Effector memory CD4-positive, alpha-beta T cell (primary cell): ENCODE results near the gene CLIP4.

Source experiments
- DNase-seq, 3 donors: peaks; one replicate each; pipeline ENCODE4 v3.0.0-alpha.2; 2020
- H3K27ac ChIP-seq: 2 replicates; pipeline ENCODE4 v1.7.0; 2013; ENCODE audit warnings: mild to moderate bottlenecking, low read length, moderate library complexity; ENCODE audit not compliant: insufficient read depth, poor library complexity, severe bottlenecking
- H3K27me3 ChIP-seq: replicated peaks from 2 replicates; pipeline ENCODE4 v1.7.0; 2013; ENCODE audit warnings: mild to moderate bottlenecking, low read length; ENCODE audit not compliant: insufficient read depth, control insufficient read depth, poor library complexity, severe bottlenecking
- H3K36me3 ChIP-seq: 2 replicates; pipeline ENCODE4 v1.7.0; 2013; ENCODE audit warnings: mild to moderate bottlenecking, low read length, moderate library complexity; ENCODE audit not compliant: control insufficient read depth, insufficient read depth
- H3K4me1 ChIP-seq: 2 replicates; pipeline ENCODE4 v1.7.0; 2013; ENCODE audit warnings: low read length, mild to moderate bottlenecking; ENCODE audit not compliant: control insufficient read depth, insufficient read depth, poor library complexity, severe bottlenecking
- H3K4me3 ChIP-seq: 2 replicates; pipeline ENCODE4 v1.7.0; 2013; ENCODE audit warnings: low read length, low read depth, mild to moderate bottlenecking; ENCODE audit not compliant: insufficient read depth, poor library complexity, severe bottlenecking
- H3K9me3 ChIP-seq: 2 replicates; pipeline ENCODE4 v1.7.0; 2013; ENCODE audit warnings: mild to moderate bottlenecking, low read length, moderate library complexity; ENCODE audit not compliant: control insufficient read depth
- total RNA-seq, 3 donors: gene quantifications; one replicate each; lab custom pipeline; 2026; lab: John Stamatoyannopoulos, UW

The CLIP4 gene, protein sequence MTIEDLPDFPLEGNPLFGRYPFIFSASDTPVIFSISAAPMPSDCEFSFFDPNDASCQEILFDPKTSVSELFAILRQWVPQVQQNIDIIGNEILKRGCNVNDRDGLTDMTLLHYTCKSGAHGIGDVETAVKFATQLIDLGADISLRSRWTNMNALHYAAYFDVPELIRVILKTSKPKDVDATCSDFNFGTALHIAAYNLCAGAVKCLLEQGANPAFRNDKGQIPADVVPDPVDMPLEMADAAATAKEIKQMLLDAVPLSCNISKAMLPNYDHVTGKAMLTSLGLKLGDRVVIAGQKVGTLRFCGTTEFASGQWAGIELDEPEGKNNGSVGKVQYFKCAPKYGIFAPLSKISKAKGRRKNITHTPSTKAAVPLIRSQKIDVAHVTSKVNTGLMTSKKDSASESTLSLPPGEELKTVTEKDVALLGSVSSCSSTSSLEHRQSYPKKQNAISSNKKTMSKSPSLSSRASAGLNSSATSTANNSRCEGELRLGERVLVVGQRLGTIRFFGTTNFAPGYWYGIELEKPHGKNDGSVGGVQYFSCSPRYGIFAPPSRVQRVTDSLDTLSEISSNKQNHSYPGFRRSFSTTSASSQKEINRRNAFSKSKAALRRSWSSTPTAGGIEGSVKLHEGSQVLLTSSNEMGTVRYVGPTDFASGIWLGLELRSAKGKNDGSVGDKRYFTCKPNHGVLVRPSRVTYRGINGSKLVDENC
- 66.4 to 76.9 (median 70.7) reads per million in 3 donors for total RNA-seq

- no peaks in the 10 kb centered on the region for H3K36me3 ChIP-seq
- H3K4me3 ChIP-seq, result peak within 1 kb of the TSS; percentile 64
- peak within 1 kb of the TSS; percentile 87 for H3K27ac ChIP-seq
- H3K27me3 ChIP-seq, result no peaks in the 10 kb centered on the region
- peaks cover 16% of the 10 kb centered on the region for H3K4me1 ChIP-seq
- no peaks in the 10 kb centered on the region for H3K9me3 ChIP-seq
- DNase-seq, result peak; percentile 56 to 63 (median 62)
These were observed at the start of gene CLIP4 for GRCh38 chr2:29114946-29115609. TSS of gene CLIP4 (plus strand) at chr2:29115415. CDS start at chr2:29121389, 5,974 bp downstream.

DNA sequence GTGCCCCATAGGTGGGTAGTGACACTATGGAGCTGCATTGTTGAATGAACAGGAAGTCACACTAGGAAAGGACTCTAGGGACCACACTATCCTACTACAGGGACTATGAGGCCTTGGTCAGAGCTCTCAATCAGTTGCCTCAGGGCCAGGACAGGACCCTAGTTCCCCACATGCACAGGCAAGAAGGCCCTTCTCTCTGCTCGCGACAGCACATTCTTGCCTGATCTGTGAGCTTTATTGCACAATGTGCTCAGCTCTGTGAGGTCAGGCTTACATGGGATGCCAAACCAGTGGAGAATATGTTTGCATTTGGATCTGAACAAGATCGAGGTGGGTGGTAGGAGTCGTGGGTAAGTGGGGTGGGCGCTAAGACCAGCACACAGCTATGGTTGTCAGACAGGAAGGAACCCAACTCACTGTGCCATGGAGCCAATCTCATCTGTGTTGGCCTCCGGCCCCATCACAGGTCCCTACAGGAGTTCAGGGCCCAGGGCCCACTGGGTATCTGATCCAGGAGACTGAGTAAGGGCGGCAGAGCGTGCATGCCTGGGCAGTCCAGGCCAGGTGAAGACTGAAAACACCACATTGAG lies 48.8 kb upstream of the CLIP4 start:
- Histone ChIP-seq H3K36me3 (no peaks in the 10 kb centered on the region), H3K4me1 (no peaks in the 10 kb centered on the region), H3K9me3 (no peaks in the 10 kb centered on the region), H3K27me3 (no peaks in the 10 kb centered on the region), H3K27ac (no peak overlapping the region), H3K4me3 (no peak overlapping the region)
- DNase-seq, result no peak

DNA sequence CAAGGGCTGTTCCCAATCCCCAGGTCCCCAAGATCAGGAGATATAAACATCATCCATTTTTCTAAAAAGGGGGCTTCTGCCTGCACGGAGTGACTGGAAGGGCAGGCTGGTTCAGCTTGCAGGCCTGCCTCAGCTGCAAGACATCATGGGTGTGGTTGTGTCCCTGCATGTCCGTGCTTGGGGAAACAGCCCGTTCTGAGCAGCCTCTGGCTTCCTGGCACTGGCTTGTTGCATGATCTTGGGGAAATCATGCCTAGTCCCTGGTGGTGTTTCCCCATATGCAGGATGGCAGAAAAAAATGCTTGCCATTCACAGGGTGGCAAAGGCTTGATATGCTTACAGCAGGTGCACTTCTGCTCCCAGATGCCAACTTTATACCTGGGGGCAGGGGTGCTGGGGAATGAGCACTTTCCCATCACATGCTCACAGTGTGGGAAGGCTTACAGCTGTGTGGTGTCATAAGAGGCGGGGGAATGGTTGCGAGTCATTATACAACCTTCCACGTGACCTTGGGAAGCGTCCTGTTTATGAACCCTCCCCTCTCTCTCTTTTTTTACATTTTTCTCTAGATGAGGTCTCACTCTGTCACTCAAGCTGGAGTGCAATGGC lies 48.1 kb upstream of the CLIP4 start:
- no peak for DNase-seq
- no peaks in the 10 kb centered on the region for H3K36me3 ChIP-seq
- H3K27ac ChIP-seq, result no peak overlapping the region
- no peaks in the 10 kb centered on the region for H3K9me3 ChIP-seq
- H3K27me3 ChIP-seq, result no peaks in the 10 kb centered on the region
- no peak overlapping the region for H3K4me3 ChIP-seq
- H3K4me1 ChIP-seq, result no peaks in the 10 kb centered on the region

- Histone ChIP-seq H3K27ac (no peak overlapping the region), H3K4me3 (no peak overlapping the region), H3K36me3 (no peaks in the 10 kb centered on the region), H3K9me3 (no peaks in the 10 kb centered on the region), H3K27me3 (no peaks in the 10 kb centered on the region), H3K4me1 (no peaks in the 10 kb centered on the region)
- DNase-seq, result no peak
These were observed 46.7 kb upstream of the CLIP4 start for GRCh38 chr2:29068513-29068912.

GRCh38 chr2:29070526-29070925 lies 44.7 kb upstream of the CLIP4 start:
- no peak for DNase-seq
- Histone ChIP-seq H3K36me3 (no peaks in the 10 kb centered on the region), H3K27me3 (no peaks in the 10 kb centered on the region), H3K4me3 (no peak overlapping the region), H3K4me1 (no peaks in the 10 kb centered on the region), H3K27ac (no peak overlapping the region), H3K9me3 (no peaks in the 10 kb centered on the region)

DNA sequence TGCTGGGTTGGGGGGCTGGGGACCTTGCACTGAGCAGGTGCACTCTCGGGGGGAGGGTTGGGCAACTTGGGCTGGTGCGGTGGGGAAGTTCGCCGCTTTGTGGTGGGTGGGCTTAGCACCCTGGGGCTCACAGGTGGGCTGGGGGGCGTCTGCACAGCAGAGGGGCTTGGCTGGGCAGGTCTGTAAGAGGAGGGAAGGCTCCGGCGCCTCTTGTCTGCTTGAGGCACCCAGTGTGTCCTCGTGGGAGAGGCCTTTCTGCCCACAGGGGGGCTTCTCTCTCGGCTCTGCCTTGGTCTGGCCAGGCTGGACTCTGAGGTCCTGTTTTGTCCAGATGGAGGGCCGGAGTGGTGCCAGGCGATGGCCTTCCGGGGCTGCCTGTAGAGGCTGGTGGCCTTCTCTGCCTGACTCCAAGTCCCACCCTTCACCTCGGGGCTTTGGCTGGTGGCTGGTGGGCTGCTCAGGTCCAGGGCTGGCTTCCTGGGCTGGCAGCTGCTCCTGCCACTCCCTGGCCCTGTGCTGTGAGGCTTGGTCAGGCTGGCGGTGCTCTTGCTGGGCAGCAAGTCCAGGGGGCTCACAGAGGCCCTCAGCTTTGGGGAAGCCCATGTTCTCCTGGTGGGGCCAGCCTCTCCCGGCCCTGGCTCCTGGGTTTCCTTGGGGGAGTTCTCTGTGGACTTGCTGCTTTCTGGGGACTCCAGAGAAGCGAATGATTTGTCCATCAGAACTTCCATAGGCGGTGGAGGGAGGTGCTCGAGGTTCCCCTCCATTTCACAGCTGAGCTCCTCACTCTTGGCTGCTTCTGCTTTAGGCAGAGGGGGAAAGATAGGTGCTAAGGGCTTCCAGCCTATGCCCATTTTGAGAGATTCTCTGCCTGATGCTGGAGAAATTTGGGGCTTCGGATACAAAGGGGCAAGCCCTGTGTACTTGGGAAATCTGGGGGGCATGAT lies 43.9 kb upstream of the CLIP4 start:
- H3K36me3 ChIP-seq, result no peaks in the 10 kb centered on the region
- H3K4me3 ChIP-seq, result no peak overlapping the region
- DNase-seq, result no peak
- H3K9me3 ChIP-seq, result no peaks in the 10 kb centered on the region
- H3K4me1 ChIP-seq, result no peaks in the 10 kb centered on the region
- H3K27me3 ChIP-seq, result no peaks in the 10 kb centered on the region
- H3K27ac ChIP-seq, result no peak overlapping the region

GRCh38 chr2:29072251-29072650 lies 43.0 kb upstream of the CLIP4 start:
- no peaks in the 10 kb centered on the region for H3K27me3 ChIP-seq
- H3K27ac ChIP-seq, result no peak overlapping the region
- H3K4me1 ChIP-seq, result no peaks in the 10 kb centered on the region
- H3K9me3 ChIP-seq, result no peaks in the 10 kb centered on the region
- H3K4me3 ChIP-seq, result no peak overlapping the region
- H3K36me3 ChIP-seq, result no peaks in the 10 kb centered on the region
- DNase-seq, result no peak

GRCh38 chr2:29072971-29073725 lies 42.1 kb upstream of the CLIP4 start:
- Histone ChIP-seq H3K27me3 (no peaks in the 10 kb centered on the region), H3K4me1 (no peaks in the 10 kb centered on the region), H3K36me3 (no peaks in the 10 kb centered on the region), H3K4me3 (no peak overlapping the region), H3K9me3 (no peaks in the 10 kb centered on the region), H3K27ac (no peak overlapping the region)
- no peak for DNase-seq
